ENCODE results near the gene CCDC187.

GRCh38 chr9:136280535-136281315 is 23.2 kb downstream of the CCDC187 start:
- TF ChIP-seq POLR2A (IDR thresholded peaks at IDR 0.05; ENCODE audit: low read depth, low read length) (no peak), POLR2AphosphoS5 (IDR thresholded peaks at IDR 0.05; ENCODE audit: low read depth, low read length) (no peak), TAF1 (IDR thresholded peaks at IDR 0.05; ENCODE audit: borderline replicate concordance, low read depth, low read length) (no peak)

Data from GM12892 (cell line).